ENCODE measurements around the gene LRRTM3.

LRRTM3 gene

GRCh38 chr10:67119651-67120050 lies 193.8 kb downstream of the LRRTM3 start:
- Histone ChIP-seq H3K9ac (ENCODE audit: low read length) (no peak overlapping the region), H3K9me2 (replicated peaks; ENCODE audit: insufficient read depth, low read length) (no peaks in the 10 kb centered on the region), H3K9me3 (replicated peaks; ENCODE audit: insufficient read depth, low read length) (no peaks in the 10 kb centered on the region), H3K4me3 (ENCODE audit: low read length) (no peak overlapping the region), H3F3A (ENCODE audit: insufficient read depth, low read length) (no peaks in the 10 kb centered on the region), H2AFZ (ENCODE audit: low read length) (no peak overlapping the region), H3K4me1 (ENCODE audit: low read length) (no peaks in the 10 kb centered on the region), H3K27me3 (replicated peaks; ENCODE audit: insufficient read depth, low read length) (no peaks in the 10 kb centered on the region), H3K79me2 (ENCODE audit: low read length) (no peaks in the 10 kb centered on the region), H3K27ac (ENCODE audit: low read length) (no peak overlapping the region), H3K36me3 (replicated peaks; ENCODE audit: insufficient read depth, low read length) (no peaks in the 10 kb centered on the region), H3K4me2 (ENCODE audit: low read depth, low read length) (no peak overlapping the region), H4K20me1 (ENCODE audit: insufficient read depth, low read length) (no peaks in the 10 kb centered on the region)
- DNase-seq, result no peak
- no peak for TF ChIP-seq CTCF (IDR thresholded peaks at IDR 0.05; ENCODE audit: low read length)
- TF ChIP-seq EZH2phosphoT487 (IDR thresholded peaks at IDR 0.05; ENCODE audit: low read length), result no peak
- no peak for TF ChIP-seq EZH2 (optimal IDR thresholded peaks at IDR 0.05; ENCODE audit: low read depth, low read length)

GRCh38 chr10:67127441-67127840 lies 201.6 kb downstream of the LRRTM3 start:
- no peaks in the 10 kb centered on the region for H3K27me3 ChIP-seq (replicated peaks; ENCODE audit: insufficient read depth, low read length)
- no peak overlapping the region for H3K4me2 ChIP-seq (ENCODE audit: low read depth, low read length)
- H2AFZ ChIP-seq (ENCODE audit: low read length), result no peak overlapping the region
- H3K9ac ChIP-seq (ENCODE audit: low read length), result no peak overlapping the region
- H4K20me1 ChIP-seq (ENCODE audit: insufficient read depth, low read length), result no peaks in the 10 kb centered on the region
- H3K9me3 ChIP-seq (replicated peaks; ENCODE audit: insufficient read depth, low read length), result no peaks in the 10 kb centered on the region
- no peaks in the 10 kb centered on the region for H3K9me2 ChIP-seq (replicated peaks; ENCODE audit: insufficient read depth, low read length)
- no peaks in the 10 kb centered on the region for H3K79me2 ChIP-seq (ENCODE audit: low read length)
- H3K36me3 ChIP-seq (replicated peaks; ENCODE audit: insufficient read depth, low read length), result no peaks in the 10 kb centered on the region
- DNase-seq, result no peak
- no peaks in the 10 kb centered on the region for H3F3A ChIP-seq (ENCODE audit: insufficient read depth, low read length)
- no peaks in the 10 kb centered on the region for H3K4me1 ChIP-seq (ENCODE audit: low read length)
- no peak overlapping the region for H3K27ac ChIP-seq (ENCODE audit: low read length)
- TF ChIP-seq EZH2phosphoT487 (IDR thresholded peaks at IDR 0.05; ENCODE audit: low read length) (no peak), EZH2 (optimal IDR thresholded peaks at IDR 0.05; ENCODE audit: low read depth, low read length) (no peak), CTCF (IDR thresholded peaks at IDR 0.05; ENCODE audit: low read length) (no peak)
- H3K4me3 ChIP-seq (ENCODE audit: low read length), result no peak overlapping the region

GRCh38 chr10:67140641-67141040 lies 214.8 kb downstream of the LRRTM3 start:
- Histone ChIP-seq H3K4me1 (ENCODE audit: low read length) (no peaks in the 10 kb centered on the region), H4K20me1 (ENCODE audit: insufficient read depth, low read length) (no peaks in the 10 kb centered on the region), H3K79me2 (ENCODE audit: low read length) (no peaks in the 10 kb centered on the region), H2AFZ (ENCODE audit: low read length) (no peak overlapping the region), H3K4me3 (ENCODE audit: low read length) (no peak overlapping the region), H3K27me3 (replicated peaks; ENCODE audit: insufficient read depth, low read length) (no peaks in the 10 kb centered on the region), H3K9me2 (replicated peaks; ENCODE audit: insufficient read depth, low read length) (no peaks in the 10 kb centered on the region), H3K4me2 (ENCODE audit: low read depth, low read length) (no peak overlapping the region), H3K9ac (ENCODE audit: low read length) (no peak overlapping the region), H3K9me3 (replicated peaks; ENCODE audit: insufficient read depth, low read length) (no peaks in the 10 kb centered on the region), H3K36me3 (replicated peaks; ENCODE audit: insufficient read depth, low read length) (no peaks in the 10 kb centered on the region), H3F3A (ENCODE audit: insufficient read depth, low read length) (no peaks in the 10 kb centered on the region), H3K27ac (ENCODE audit: low read length) (no peak overlapping the region)
- DNase-seq, result no peak
- TF ChIP-seq EZH2 (optimal IDR thresholded peaks at IDR 0.05; ENCODE audit: low read depth, low read length), result no peak

- Histone ChIP-seq H3K36me3 (replicated peaks; ENCODE audit: insufficient read depth, low read length) (no peaks in the 10 kb centered on the region), H3K79me2 (ENCODE audit: low read length) (no peaks in the 10 kb centered on the region), H3K4me3 (ENCODE audit: low read length) (no peak overlapping the region), H3K9me3 (replicated peaks; ENCODE audit: insufficient read depth, low read length) (no peaks in the 10 kb centered on the region), H3K27ac (ENCODE audit: low read length) (no peak overlapping the region), H3K9ac (ENCODE audit: low read length) (no peak overlapping the region), H4K20me1 (ENCODE audit: insufficient read depth, low read length) (no peaks in the 10 kb centered on the region), H2AFZ (ENCODE audit: low read length) (no peak overlapping the region), H3K9me2 (replicated peaks; ENCODE audit: insufficient read depth, low read length) (no peaks in the 10 kb centered on the region), H3K27me3 (replicated peaks; ENCODE audit: insufficient read depth, low read length) (no peaks in the 10 kb centered on the region), H3F3A (ENCODE audit: insufficient read depth, low read length) (no peaks in the 10 kb centered on the region), H3K4me2 (ENCODE audit: low read depth, low read length) (no peak overlapping the region), H3K4me1 (ENCODE audit: low read length) (no peaks in the 10 kb centered on the region)
- no peak for TF ChIP-seq EZH2phosphoT487 (IDR thresholded peaks at IDR 0.05; ENCODE audit: low read length)
- no peak for TF ChIP-seq CTCF (IDR thresholded peaks at IDR 0.05; ENCODE audit: low read length)
- TF ChIP-seq EZH2 (optimal IDR thresholded peaks at IDR 0.05; ENCODE audit: low read depth, low read length), result no peak
- DNase-seq, result no peak
These were observed 215.5 kb downstream of the LRRTM3 start for GRCh38 chr10:67141300-67141699.

All from MM.1S (cell line).